ENCODE results near the gene SART1.

The SART1 gene

DNA sequence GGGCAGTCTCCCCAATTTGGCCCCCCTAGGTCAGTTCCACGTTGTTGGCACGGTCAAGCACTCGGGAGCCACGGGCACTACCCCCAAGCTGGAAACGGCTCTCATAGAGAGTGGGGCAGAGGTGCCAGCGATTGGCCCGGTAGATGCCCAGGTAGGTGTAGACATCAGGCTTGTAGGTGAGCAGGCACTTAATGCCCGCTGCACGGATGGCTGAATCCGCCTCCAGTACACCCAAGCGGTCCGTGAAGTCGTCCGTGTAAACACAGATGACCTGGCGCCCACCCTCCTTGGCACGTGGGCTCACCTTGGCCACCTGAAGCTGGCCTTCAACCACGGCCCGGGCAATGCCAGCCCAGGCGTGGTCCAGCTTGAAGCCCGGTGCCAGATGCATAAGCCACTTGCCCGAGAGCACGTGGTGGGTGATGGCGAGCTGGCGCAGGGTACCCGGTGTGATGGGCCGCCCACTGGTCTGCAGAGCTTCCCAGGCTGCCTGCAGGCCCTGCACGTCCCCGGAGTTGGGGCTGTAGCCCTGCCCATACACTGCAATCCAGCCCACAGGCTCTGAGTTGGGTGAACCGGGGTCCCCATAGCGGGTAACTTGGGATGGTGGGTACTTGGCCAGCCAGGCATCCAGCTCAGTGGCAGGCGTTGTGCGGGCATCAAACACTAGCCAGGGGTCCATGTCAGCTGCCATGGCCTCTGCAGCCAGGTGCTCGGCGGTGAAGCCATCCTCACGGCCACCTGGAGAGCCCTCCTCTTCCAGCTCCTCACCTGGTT, 43.9 kb upstream of the SART1 start:
- Histone ChIP-seq H3K9me3 (ENCODE audit: insufficient read depth, low read length) (no peaks in the 10 kb centered on the region), H3K27me3 (ENCODE audit: insufficient read depth, insufficient read length) (peaks cover 6% of the 10 kb centered on the region), H3K36me3 (ENCODE audit: insufficient read depth, insufficient read length, low read length) (peaks cover 39% of the 10 kb centered on the region), H3K9ac (ENCODE audit: insufficient read length, low read depth) (peak overlapping the region; percentile 91), H3K4me3 (ENCODE audit: insufficient read length, low read depth) (peak overlapping the region; percentile 89), H3K4me1 (ENCODE audit: insufficient read depth, insufficient read length) (peaks cover 36% of the 10 kb centered on the region)
- no peak for DNase-seq (ENCODE audit: low read depth, low spot score)
- TF ChIP-seq YY1 (IDR thresholded peaks at IDR 0.05; ENCODE audit: insufficient read depth, insufficient read length) (no peak), SUZ12 (IDR thresholded peaks at IDR 0.05; ENCODE audit: extremely low read depth, insufficient read depth, insufficient read length) (no peak), ZNF274 (IDR thresholded peaks at IDR 0.05; ENCODE audit: low read depth, low read length) (no peak)

DNA sequence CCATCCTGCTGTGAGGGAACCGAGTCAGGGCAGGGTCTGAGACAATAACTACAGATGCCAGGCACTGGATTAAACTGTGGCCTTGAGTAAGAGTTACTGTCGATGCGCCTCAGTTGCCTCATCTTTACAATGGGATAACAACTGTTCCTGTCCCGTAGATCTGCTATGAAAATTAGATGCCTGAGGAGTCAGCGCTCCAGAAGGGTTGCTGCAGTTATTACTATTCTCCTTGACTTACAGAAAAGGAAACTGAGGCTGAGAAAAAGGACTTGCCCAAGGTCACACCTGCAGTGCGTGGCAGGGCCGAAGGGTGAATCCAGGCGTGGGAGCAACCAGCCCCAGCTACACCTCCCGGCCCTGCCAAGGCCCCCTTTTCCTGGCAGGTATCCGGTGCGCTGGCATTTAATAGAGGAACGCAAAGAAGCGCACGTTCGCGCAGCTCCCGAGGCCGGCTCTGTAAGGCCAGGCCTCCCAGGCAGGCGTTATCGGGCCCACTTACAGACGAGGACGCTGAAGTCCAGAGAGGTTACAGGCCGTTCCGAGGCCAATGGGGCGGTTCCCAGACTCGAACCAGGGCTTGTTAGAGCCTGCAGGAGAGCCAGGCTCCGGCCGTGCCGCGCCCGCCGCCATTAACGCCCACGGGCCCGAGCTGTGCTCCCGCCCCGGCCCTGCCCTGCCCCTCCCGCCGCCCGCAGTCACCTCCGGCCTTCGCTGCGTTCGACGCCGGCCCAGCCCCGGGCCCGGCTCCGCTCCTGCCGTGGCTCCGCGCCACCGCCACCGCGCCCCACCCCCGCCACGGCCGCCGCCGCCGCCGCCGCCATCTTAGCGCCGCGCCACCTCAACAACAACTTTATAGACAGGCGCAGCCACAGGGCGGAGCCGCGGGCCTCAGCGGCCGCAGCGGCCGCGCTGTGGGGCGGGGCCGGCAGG, 43.1 kb upstream of the SART1 start, which contains the start of gene C11orf68:
Gene C11orf68 (minus strand): TSS at position 852 of the 930 bp plus-strand sequence. CDS start 31 bp downstream, at position 821.
- Histone ChIP-seq H3K4me3 (ENCODE audit: insufficient read length, low read depth) (peak within 1 kb of the TSS; percentile 89), H3K9me3 (ENCODE audit: insufficient read depth, low read length) (no peaks in the 10 kb centered on the region), H3K27me3 (ENCODE audit: insufficient read depth, insufficient read length) (peaks cover 6% of the 10 kb centered on the region), H3K9ac (ENCODE audit: insufficient read length, low read depth) (peak within 1 kb of the TSS; percentile 91), H3K4me1 (ENCODE audit: insufficient read depth, insufficient read length) (peaks cover 36% of the 10 kb centered on the region), H3K36me3 (ENCODE audit: insufficient read depth, insufficient read length, low read length) (peaks cover 47% of the 10 kb centered on the region)
- no peak for DNase-seq (ENCODE audit: low read depth, low spot score)
- TF ChIP-seq ZNF274 (IDR thresholded peaks at IDR 0.05; ENCODE audit: low read depth, low read length) (no peak), YY1 (IDR thresholded peaks at IDR 0.05; ENCODE audit: insufficient read depth, insufficient read length) (peak; percentile 52)

GRCh38 chr11:65919141-65919572, 42.4 kb upstream of the SART1 start, which contains the start of gene DRAP1:
TSS of gene DRAP1 (plus strand) at chr11:65919426. CDS start at chr11:65919502, 76 bp downstream.
- DNase-seq (ENCODE audit: low read depth, low spot score) = peak; percentile 97
- TF ChIP-seq SUZ12 (IDR thresholded peaks at IDR 0.05; ENCODE audit: extremely low read depth, insufficient read depth, insufficient read length) (no peak), YY1 (IDR thresholded peaks at IDR 0.05; ENCODE audit: insufficient read depth, insufficient read length) (no peak), ZNF274 (IDR thresholded peaks at IDR 0.05; ENCODE audit: low read depth, low read length) (no peak)

DNA sequence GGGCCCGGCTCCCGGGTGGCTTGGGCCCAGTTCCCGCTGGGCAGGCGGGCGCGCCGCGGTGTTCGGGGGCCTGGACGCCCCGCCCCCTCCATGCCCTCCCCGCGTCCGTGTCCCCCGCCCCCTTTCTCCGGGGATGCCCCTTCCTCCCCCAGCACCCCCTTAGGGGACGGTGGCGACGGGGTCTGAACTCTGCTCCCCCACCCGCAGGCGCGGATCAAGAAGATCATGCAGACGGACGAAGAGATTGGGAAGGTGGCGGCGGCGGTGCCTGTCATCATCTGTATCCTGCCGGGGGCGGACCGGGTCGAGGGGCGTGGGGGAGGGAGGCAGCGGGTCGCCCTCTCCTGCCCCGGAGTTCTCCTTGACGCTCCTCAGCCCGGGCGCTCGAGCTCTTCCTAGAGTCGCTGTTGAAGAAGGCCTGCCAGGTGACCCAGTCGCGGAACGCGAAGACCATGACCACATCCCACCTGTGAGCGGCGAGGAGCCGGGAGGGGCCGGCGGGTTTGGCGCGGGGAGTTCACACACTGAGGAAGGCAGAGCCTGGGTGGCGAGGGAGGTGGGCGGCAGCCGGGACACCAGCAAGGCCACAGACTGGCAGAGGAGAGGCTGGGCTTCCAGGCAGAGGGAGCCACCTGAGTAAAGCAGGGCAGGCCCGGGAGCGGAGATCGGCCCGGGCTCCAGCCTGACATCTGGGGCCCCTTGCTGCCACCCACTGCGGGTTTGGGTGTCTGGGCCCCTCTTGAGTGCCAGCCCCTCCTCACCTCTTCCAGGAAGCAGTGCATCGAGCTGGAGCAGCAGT, 41.8 kb upstream of the SART1 start:
- Histone ChIP-seq H3K27me3 (ENCODE audit: insufficient read depth, insufficient read length) (peaks cover 6% of the 10 kb centered on the region), H3K4me3 (ENCODE audit: insufficient read length, low read depth) (peak overlapping the region; percentile 78), H3K4me1 (ENCODE audit: insufficient read depth, insufficient read length) (peaks cover 39% of the 10 kb centered on the region), H3K36me3 (ENCODE audit: insufficient read depth, insufficient read length, low read length) (peaks cover 55% of the 10 kb centered on the region), H3K9ac (ENCODE audit: insufficient read length, low read depth) (peak overlapping the region; percentile 78), H3K9me3 (ENCODE audit: insufficient read depth, low read length) (no peaks in the 10 kb centered on the region)
- no peak for TF ChIP-seq YY1 (IDR thresholded peaks at IDR 0.05; ENCODE audit: insufficient read depth, insufficient read length)
- TF ChIP-seq ZNF274 (IDR thresholded peaks at IDR 0.05; ENCODE audit: low read depth, low read length) = no peak
- TF ChIP-seq SUZ12 (IDR thresholded peaks at IDR 0.05; ENCODE audit: extremely low read depth, insufficient read depth, insufficient read length) = no peak
- no peak for DNase-seq (ENCODE audit: low read depth, low spot score)

More at GRCh38 chr11:65919141-65919572, 42.4 kb upstream of the SART1 start, which contains the start of gene DRAP1:
- Histone ChIP-seq H3K27me3 (ENCODE audit: insufficient read depth, insufficient read length) (peaks cover 6% of the 10 kb centered on the region), H3K9me3 (ENCODE audit: insufficient read depth, low read length) (no peaks in the 10 kb centered on the region), H3K4me3 (ENCODE audit: insufficient read length, low read depth) (peak within 1 kb of the TSS; percentile 89), H3K9ac (ENCODE audit: insufficient read length, low read depth) (peak within 1 kb of the TSS; percentile 91), H3K36me3 (ENCODE audit: insufficient read depth, insufficient read length, low read length) (peaks cover 49% of the 10 kb centered on the region), H3K4me1 (ENCODE audit: insufficient read depth, insufficient read length) (peaks cover 36% of the 10 kb centered on the region)

GRCh38 chr11:65920372-65920802, 41.1 kb upstream of the SART1 start:
- Histone ChIP-seq H3K9me3 (ENCODE audit: insufficient read depth, low read length) (no peaks in the 10 kb centered on the region), H3K9ac (ENCODE audit: insufficient read length, low read depth) (peak overlapping the region; percentile 78), H3K4me3 (ENCODE audit: insufficient read length, low read depth) (peak overlapping the region; percentile 78), H3K36me3 (ENCODE audit: insufficient read depth, insufficient read length, low read length) (peaks cover 60% of the 10 kb centered on the region), H3K4me1 (ENCODE audit: insufficient read depth, insufficient read length) (peaks cover 36% of the 10 kb centered on the region), H3K27me3 (ENCODE audit: insufficient read depth, insufficient read length) (peaks cover 6% of the 10 kb centered on the region)
- no peak for TF ChIP-seq ZNF274 (IDR thresholded peaks at IDR 0.05; ENCODE audit: low read depth, low read length)
- no peak for TF ChIP-seq SUZ12 (IDR thresholded peaks at IDR 0.05; ENCODE audit: extremely low read depth, insufficient read depth, insufficient read length)
- no peak for TF ChIP-seq YY1 (IDR thresholded peaks at IDR 0.05; ENCODE audit: insufficient read depth, insufficient read length)
- no peak for DNase-seq (ENCODE audit: low read depth, low spot score)

GRCh38 chr11:65921033-65921555, 40.4 kb upstream of the SART1 start:
- H3K9ac ChIP-seq (ENCODE audit: insufficient read length, low read depth) = peak overlapping the region; percentile 9
- peaks cover 60% of the 10 kb centered on the region for H3K36me3 ChIP-seq (ENCODE audit: insufficient read depth, insufficient read length, low read length)
- H3K4me3 ChIP-seq (ENCODE audit: insufficient read length, low read depth) = no peak overlapping the region
- H3K4me1 ChIP-seq (ENCODE audit: insufficient read depth, insufficient read length) = peaks cover 31% of the 10 kb centered on the region
- TF ChIP-seq YY1 (IDR thresholded peaks at IDR 0.05; ENCODE audit: insufficient read depth, insufficient read length) (no peak), ZNF274 (IDR thresholded peaks at IDR 0.05; ENCODE audit: low read depth, low read length) (no peak), SUZ12 (IDR thresholded peaks at IDR 0.05; ENCODE audit: extremely low read depth, insufficient read depth, insufficient read length) (no peak)
- H3K27me3 ChIP-seq (ENCODE audit: insufficient read depth, insufficient read length) = peaks cover 6% of the 10 kb centered on the region
- no peaks in the 10 kb centered on the region for H3K9me3 ChIP-seq (ENCODE audit: insufficient read depth, low read length)
- no peak for DNase-seq (ENCODE audit: low read depth, low spot score)

All from NT2/D1 (cell line).